Measurements from ENCODE around the gene ZNF622. TPM values are rescaled to one million over a fixed set of nuclear protein-coding genes. Genes with fewer than 3 reads are reported as not detected.

ZNF622 gene
- total RNA-seq, 5 donors from 2014 or later (not counting 1 experiment from before 2014, with no cell fraction given), result 30.7 to 39.8 (median 38.9) TPM

- peaks cover 25% of the 10 kb centered on the region for H3K36me3 Mint-ChIP-seq
These were observed 18.5 kb upstream of the ZNF622 start for GRCh38 chr5:16484081-16484480.

GRCh38 chr5:16483361-16483760 is 17.8 kb upstream of the ZNF622 start:
- Histone ChIP-seq H3K27me3 (replicated peaks in 1 of 2; ENCODE audit: control insufficient read depth in 2 of 2, extremely low read depth in 1 of 2, insufficient read depth in 2 of 2, low read length in 1 of 2) (no peaks in the 10 kb centered on the region), H3K36me3 (ENCODE audit: control insufficient read depth in 2 of 2, extremely low read depth in 1 of 2, insufficient read depth in 1 of 2, low read length in 1 of 2) (no peaks in the 10 kb centered on the region), H3K27ac (ENCODE audit: low read length) (no peak overlapping the region), H3K9me3 (no peaks in the 10 kb centered on the region), H3K4me1 (ENCODE audit: control insufficient read depth in 1 of 2, extremely low read depth in 1 of 2, insufficient read depth in 2 of 2, low read length in 2 of 2) (no peaks in the 10 kb centered on the region), H3K4me3 (ENCODE audit: control insufficient read depth in 1 of 2, extremely low read depth in 1 of 2, low read length in 1 of 2) (no peak overlapping the region)
- Mint-ChIP-seq H3K4me1 (peaks cover 26 to 31% (median 28%) of the 10 kb centered on the region in 3 donors), H3K36me3 (peaks cover 26% of the 10 kb centered on the region), H3K9me3 (no peaks in the 10 kb centered on the region), H3K27me3 (no peaks in the 10 kb centered on the region), H3K27ac (peak overlapping the region in 1 of 2 donors; percentile 12), H3K4me3 (no peak overlapping the region)
- DNase-seq, result no peak
- ATAC-seq (replicated peaks in 1 of 4), result no peak
- CTCF ChIA-PET, result interaction anchor here in 1 of 2 donors (0.7 kb wide), 1 partner anchor 1123 kb away, joined by 3 read pairs; no protein-coding TSS in a partner anchor
- POLR2A ChIA-PET, result no interaction called here

More at GRCh38 chr5:16484081-16484480, 18.5 kb upstream of the ZNF622 start:
- no peak overlapping the region for H3K4me3 ChIP-seq (ENCODE audit: control insufficient read depth in 1 of 2, extremely low read depth in 1 of 2, low read length in 1 of 2)
- no peaks in the 10 kb centered on the region for H3K27me3 ChIP-seq (replicated peaks in 1 of 2; ENCODE audit: control insufficient read depth in 2 of 2, extremely low read depth in 1 of 2, insufficient read depth in 2 of 2, low read length in 1 of 2)
- Mint-ChIP-seq H3K4me3 (no peak overlapping the region), H3K27ac (peak overlapping the region in 1 of 2 donors; percentile 52), H3K9me3 (no peaks in the 10 kb centered on the region), H3K27me3 (no peaks in the 10 kb centered on the region), H3K4me1 (peaks cover 26 to 33% (median 28%) of the 10 kb centered on the region in 3 donors)
- ChIA-PET POLR2A (no interaction called here), CTCF (interaction anchor here in 1 of 2 donors (0.7 kb wide), 1 partner anchor 1124 kb away, joined by 3 read pairs; no protein-coding TSS in a partner anchor)
- no CpG with 5 or more reads among the region's 1 CpG for WGBS (ENCODE audit: insufficient coverage)
- H3K36me3 ChIP-seq (ENCODE audit: control insufficient read depth in 2 of 2, extremely low read depth in 1 of 2, insufficient read depth in 1 of 2, low read length in 1 of 2), result no peaks in the 10 kb centered on the region
- no peak for DNase-seq
- no peak overlapping the region for H3K27ac ChIP-seq (ENCODE audit: low read length)
- H3K9me3 ChIP-seq, result no peaks in the 10 kb centered on the region
- no peaks in the 10 kb centered on the region for H3K4me1 ChIP-seq (ENCODE audit: control insufficient read depth in 1 of 2, extremely low read depth in 1 of 2, insufficient read depth in 2 of 2, low read length in 2 of 2)
- no peak for ATAC-seq (replicated peaks in 1 of 4)

GRCh38 chr5:16482891-16483290 is 17.3 kb upstream of the ZNF622 start:
- H3K27me3 ChIP-seq (replicated peaks in 1 of 2; ENCODE audit: control insufficient read depth in 2 of 2, extremely low read depth in 1 of 2, insufficient read depth in 2 of 2, low read length in 1 of 2), result no peaks in the 10 kb centered on the region
- no peaks in the 10 kb centered on the region for H3K9me3 ChIP-seq
- H3K36me3 ChIP-seq (ENCODE audit: control insufficient read depth in 2 of 2, extremely low read depth in 1 of 2, insufficient read depth in 1 of 2, low read length in 1 of 2), result no peaks in the 10 kb centered on the region
- H3K4me1 Mint-ChIP-seq, result peaks cover 21 to 27% (median 24%) of the 10 kb centered on the region in 3 donors
- no peak overlapping the region for H3K4me3 Mint-ChIP-seq
- no peak for DNase-seq
- ATAC-seq (replicated peaks in 1 of 4), result no peak
- no CpG with 5 or more reads among the region's 2 CpGs for WGBS (ENCODE audit: insufficient coverage)
- no peak overlapping the region for H3K27ac ChIP-seq (ENCODE audit: low read length)
- no peaks in the 10 kb centered on the region for H3K9me3 Mint-ChIP-seq
- no peaks in the 10 kb centered on the region for H3K4me1 ChIP-seq (ENCODE audit: control insufficient read depth in 1 of 2, extremely low read depth in 1 of 2, insufficient read depth in 2 of 2, low read length in 2 of 2)
- H3K27me3 Mint-ChIP-seq, result no peaks in the 10 kb centered on the region
- ChIA-PET CTCF (interaction anchor here in 1 of 2 donors (0.6 to 1.4 kb wide), 2 partner anchors 14 to 27 kb away, joined by 3 to 7 read pairs; no protein-coding TSS in a partner anchor), POLR2A (no interaction called here)
- peaks cover 28% of the 10 kb centered on the region for H3K36me3 Mint-ChIP-seq
- H3K4me3 ChIP-seq (ENCODE audit: control insufficient read depth in 1 of 2, extremely low read depth in 1 of 2, low read length in 1 of 2), result no peak overlapping the region
- H3K27ac Mint-ChIP-seq, result no peak overlapping the region

- Histone ChIP-seq H3K27ac (ENCODE audit: low read length) (no peak overlapping the region), H3K36me3 (ENCODE audit: control insufficient read depth in 2 of 2, extremely low read depth in 1 of 2, insufficient read depth in 1 of 2, low read length in 1 of 2) (peaks cover 0 to 2% of the 10 kb centered on the region in 2 donors), H3K4me3 (ENCODE audit: control insufficient read depth in 1 of 2, extremely low read depth in 1 of 2, low read length in 1 of 2) (no peak overlapping the region), H3K27me3 (replicated peaks in 1 of 2; ENCODE audit: control insufficient read depth in 2 of 2, extremely low read depth in 1 of 2, insufficient read depth in 2 of 2, low read length in 1 of 2) (no peaks in the 10 kb centered on the region), H3K4me1 (ENCODE audit: control insufficient read depth in 1 of 2, extremely low read depth in 1 of 2, insufficient read depth in 2 of 2, low read length in 2 of 2) (no peaks in the 10 kb centered on the region), H3K9me3 (no peaks in the 10 kb centered on the region)
- Mint-ChIP-seq H3K27ac (no peak overlapping the region), H3K27me3 (no peaks in the 10 kb centered on the region), H3K36me3 (peaks cover 35% of the 10 kb centered on the region), H3K9me3 (no peaks in the 10 kb centered on the region), H3K4me3 (no peak overlapping the region), H3K4me1 (peaks cover 10 to 13% (median 11%) of the 10 kb centered on the region in 3 donors)
- DNase-seq (no peak), ATAC-seq (replicated peaks in 1 of 4) (no peak)
- CTCF ChIA-PET, result interaction anchor here in 1 of 2 donors (0.8 to 2.4 kb wide), 2 partner anchors 9 to 13 kb away, joined by 3 to 7 read pairs; no protein-coding TSS in a partner anchor
- 80% methylated on average over 1 of the region's 6 CpGs for WGBS (ENCODE audit: insufficient coverage)
- POLR2A ChIA-PET, result no interaction called here
These were observed 15.4 kb upstream of the ZNF622 start for GRCh38 chr5:16480821-16481538.

- Histone ChIP-seq H3K36me3 (ENCODE audit: control insufficient read depth in 2 of 2, extremely low read depth in 1 of 2, insufficient read depth in 1 of 2, low read length in 1 of 2) (peaks cover 0 to 3% of the 10 kb centered on the region in 2 donors), H3K27ac (ENCODE audit: low read length) (no peak overlapping the region), H3K9me3 (no peaks in the 10 kb centered on the region), H3K4me3 (ENCODE audit: control insufficient read depth in 1 of 2, extremely low read depth in 1 of 2, low read length in 1 of 2) (no peak overlapping the region), H3K4me1 (ENCODE audit: control insufficient read depth in 1 of 2, extremely low read depth in 1 of 2, insufficient read depth in 2 of 2, low read length in 2 of 2) (no peaks in the 10 kb centered on the region), H3K27me3 (replicated peaks in 1 of 2; ENCODE audit: control insufficient read depth in 2 of 2, extremely low read depth in 1 of 2, insufficient read depth in 2 of 2, low read length in 1 of 2) (no peaks in the 10 kb centered on the region)
- Mint-ChIP-seq H3K4me3 (no peak overlapping the region), H3K4me1 (peaks cover 10 to 15% (median 11%) of the 10 kb centered on the region in 3 donors), H3K9me3 (no peaks in the 10 kb centered on the region), H3K27ac (no peak overlapping the region), H3K27me3 (no peaks in the 10 kb centered on the region), H3K36me3 (peaks cover 39% of the 10 kb centered on the region)
- DNase-seq (no peak), ATAC-seq (replicated peaks in 1 of 4) (no peak)
- POLR2A ChIA-PET, result interaction anchor here in 1 of 2 donors (0.7 kb wide), 1 partner anchor 1919 kb away, joined by 3 read pairs; no protein-coding TSS in a partner anchor
- CTCF ChIA-PET, result interaction anchor here (0.6 to 2.4 kb wide), 3 partner anchors 10 to 405 kb away, joined by 3 to 7 read pairs (median 5); no protein-coding TSS in a partner anchor
These were observed 14.5 kb upstream of the ZNF622 start for GRCh38 chr5:16480144-16480543.

- Mint-ChIP-seq H3K9me3 (no peaks in the 10 kb centered on the region), H3K4me1 (peaks cover 0 to 12% (median 7%) of the 10 kb centered on the region in 3 donors), H3K36me3 (peaks cover 49% of the 10 kb centered on the region), H3K27me3 (no peaks in the 10 kb centered on the region), H3K4me3 (no peak overlapping the region), H3K27ac (no peak overlapping the region)
- CTCF ChIA-PET, result interaction anchor here in 1 of 2 donors (1.3 kb wide), 1 partner anchor 19 kb away, joined by 3 read pairs; no protein-coding TSS in a partner anchor
- no peaks in the 10 kb centered on the region for H3K4me1 ChIP-seq (ENCODE audit: control insufficient read depth in 1 of 2, extremely low read depth in 1 of 2, insufficient read depth in 2 of 2, low read length in 2 of 2)
- POLR2A ChIA-PET, result no interaction called here
- ATAC-seq (replicated peaks in 1 of 4) (no peak), DNase-seq (no peak)
- WGBS (ENCODE audit: insufficient coverage), result no CpG with 5 or more reads among the region's 3 CpGs
- H3K27ac ChIP-seq (ENCODE audit: low read length), result no peak overlapping the region
- no peaks in the 10 kb centered on the region for H3K9me3 ChIP-seq
- H3K4me3 ChIP-seq (ENCODE audit: control insufficient read depth in 1 of 2, extremely low read depth in 1 of 2, low read length in 1 of 2), result no peak overlapping the region
- H3K36me3 ChIP-seq (ENCODE audit: control insufficient read depth in 2 of 2, extremely low read depth in 1 of 2, insufficient read depth in 1 of 2, low read length in 1 of 2), result peaks cover 3 to 4% of the 10 kb centered on the region in 2 donors
- H3K27me3 ChIP-seq (replicated peaks in 1 of 2; ENCODE audit: control insufficient read depth in 2 of 2, extremely low read depth in 1 of 2, insufficient read depth in 2 of 2, low read length in 1 of 2), result no peaks in the 10 kb centered on the region
These were observed 11.9 kb upstream of the ZNF622 start for GRCh38 chr5:16477541-16477940.
